ENCODE data around the gene SPAG16. TPM values are rescaled to one million over a fixed set of nuclear protein-coding genes. Genes with fewer than 3 reads are reported as not detected.

Gene SPAG16
- total RNA-seq, 2 donors from 2014 or later, result 8.2 to 9.0 TPM

DNA sequence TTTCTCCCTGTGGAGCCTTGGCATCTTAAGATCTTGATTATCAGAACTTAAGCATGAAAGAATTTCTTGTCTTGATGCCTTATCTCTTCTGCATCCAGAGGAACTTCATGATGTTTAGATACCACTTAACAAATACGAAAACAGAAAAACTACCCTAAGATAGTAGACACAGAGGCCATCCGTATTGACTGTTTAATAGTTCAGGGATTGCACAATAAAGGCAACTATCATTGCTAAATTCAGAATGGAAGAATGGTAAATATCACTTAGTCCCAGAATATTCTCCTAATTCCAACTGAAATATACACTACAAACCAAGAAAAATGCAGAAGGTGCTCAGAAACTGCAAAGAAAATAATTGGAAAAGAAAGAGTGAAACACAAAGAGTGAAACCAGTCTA lies 912.0 kb downstream of the SPAG16 start:
- no peaks in the 10 kb centered on the region for H3K4me1 Mint-ChIP-seq (ENCODE audit: low read depth)
- H3K27me3 Mint-ChIP-seq (ENCODE audit: low read depth), result no peaks in the 10 kb centered on the region
- no peak overlapping the region for H3K27ac Mint-ChIP-seq
- DNase-seq (no peak), ATAC-seq (replicated peaks in 1 of 2) (no peak)
- H3K4me3 Mint-ChIP-seq, result no peak overlapping the region
- H3K9me3 Mint-ChIP-seq, result no peaks in the 10 kb centered on the region
- H3K36me3 Mint-ChIP-seq (ENCODE audit: insufficient read depth in 2 of 2), result no peaks in the 10 kb centered on the region

DNA sequence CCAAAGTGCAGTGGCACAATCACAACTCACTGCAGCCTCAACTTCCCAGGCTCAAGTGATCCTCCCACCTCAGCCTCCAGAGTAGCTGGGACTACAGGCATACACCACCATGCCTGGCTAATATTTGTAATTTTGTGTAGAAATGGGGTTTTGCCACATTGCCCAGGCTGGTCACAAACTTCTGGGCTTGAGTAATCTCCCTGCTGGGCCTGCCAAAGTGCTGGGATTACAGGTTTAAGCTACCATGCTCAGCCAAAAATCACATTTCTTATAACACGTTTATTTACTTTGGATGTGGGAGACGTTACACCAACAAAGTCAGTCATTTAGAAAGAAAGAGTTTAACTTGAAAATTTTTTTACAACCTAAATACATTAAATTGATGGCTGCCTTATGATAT lies 917.6 kb downstream of the SPAG16 start:
- no peak overlapping the region for H3K4me3 Mint-ChIP-seq
- H3K27ac Mint-ChIP-seq, result no peak overlapping the region
- H3K36me3 Mint-ChIP-seq (ENCODE audit: insufficient read depth in 2 of 2), result no peaks in the 10 kb centered on the region
- DNase-seq (no peak), ATAC-seq (replicated peaks in 1 of 2) (no peak)
- no peaks in the 10 kb centered on the region for H3K4me1 Mint-ChIP-seq (ENCODE audit: low read depth)
- H3K27me3 Mint-ChIP-seq (ENCODE audit: low read depth), result no peaks in the 10 kb centered on the region
- peaks cover 5% of the 10 kb centered on the region in 2 donors for H3K9me3 Mint-ChIP-seq

DNA sequence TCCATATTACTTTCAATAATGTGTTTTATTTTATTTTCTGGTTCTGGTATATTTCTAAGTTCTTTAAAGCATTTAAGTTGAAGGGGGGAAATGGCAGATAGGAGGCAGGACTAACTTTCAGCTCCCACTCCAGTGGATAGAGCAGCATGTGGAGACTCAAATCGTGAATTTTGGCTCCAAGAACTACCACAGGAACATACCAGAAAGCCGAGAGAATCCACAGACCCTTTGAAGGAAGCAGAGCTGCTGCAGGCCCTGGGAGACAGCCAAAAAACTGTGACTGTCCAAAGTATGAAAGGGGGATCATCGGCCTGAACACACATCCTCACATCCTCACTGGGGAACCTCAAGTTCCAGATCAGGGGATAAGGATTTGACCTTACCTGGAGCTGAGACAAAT lies 919.0 kb downstream of the SPAG16 start:
- Mint-ChIP-seq H3K27ac (no peak overlapping the region), H3K9me3 (peaks cover 5% of the 10 kb centered on the region in 2 donors), H3K36me3 (ENCODE audit: insufficient read depth in 2 of 2) (no peaks in the 10 kb centered on the region), H3K27me3 (ENCODE audit: low read depth) (no peaks in the 10 kb centered on the region), H3K4me1 (ENCODE audit: low read depth) (no peaks in the 10 kb centered on the region), H3K4me3 (no peak overlapping the region)
- DNase-seq (no peak), ATAC-seq (replicated peaks in 1 of 2) (no peak)

DNA sequence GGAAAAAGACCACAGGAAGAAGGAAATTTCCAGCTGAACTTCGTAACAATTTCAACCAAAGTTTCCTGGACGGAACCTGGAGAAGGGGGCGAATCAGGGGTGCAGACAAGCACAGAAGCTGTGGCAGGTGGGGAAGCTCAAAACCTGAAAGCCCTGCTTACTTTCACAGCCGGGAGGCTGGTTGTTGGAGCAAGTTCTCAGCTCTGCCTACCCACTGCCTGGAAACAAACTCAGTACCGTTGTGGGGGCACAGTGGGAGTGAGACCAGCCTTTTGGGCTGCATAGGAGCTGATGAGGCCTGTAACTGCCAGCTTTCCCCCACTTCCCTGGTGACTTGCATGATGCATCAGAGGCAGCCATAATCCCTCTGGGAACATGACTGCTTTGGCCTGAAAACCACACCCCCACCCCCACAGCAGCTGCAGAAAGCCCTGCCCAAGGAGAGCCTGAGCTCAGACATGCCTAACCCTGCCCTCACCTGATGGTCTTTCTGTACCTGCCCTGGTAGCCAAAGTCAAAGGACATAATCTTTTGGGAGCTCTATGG lies 919.6 kb downstream of the SPAG16 start:
- Mint-ChIP-seq H3K4me1 (ENCODE audit: low read depth) (no peaks in the 10 kb centered on the region), H3K27me3 (ENCODE audit: low read depth) (no peaks in the 10 kb centered on the region), H3K9me3 (peaks cover 5% of the 10 kb centered on the region in 2 donors), H3K27ac (no peak overlapping the region), H3K36me3 (ENCODE audit: insufficient read depth in 2 of 2) (no peaks in the 10 kb centered on the region), H3K4me3 (no peak overlapping the region)
- ATAC-seq (replicated peaks in 1 of 2), result no peak
- DNase-seq, result no peak

DNA sequence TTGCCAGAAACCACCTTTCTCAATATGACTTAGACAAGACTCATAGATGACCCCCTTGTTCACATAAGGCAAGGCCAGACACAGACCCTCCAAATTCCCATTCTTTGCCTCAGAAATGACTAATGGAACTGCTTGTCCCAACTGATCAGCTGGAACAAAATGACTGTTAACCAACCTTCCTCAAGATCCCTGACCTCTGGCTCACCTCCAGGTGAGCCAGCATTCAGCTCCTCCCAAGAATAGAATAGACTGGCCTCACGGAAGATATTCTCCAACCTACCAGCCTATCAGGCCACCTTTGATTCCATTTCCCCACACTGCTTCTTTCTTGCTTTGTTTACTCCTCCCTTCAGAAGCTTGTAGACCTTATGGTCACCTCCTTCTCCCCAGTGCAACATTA lies 930.8 kb downstream of the SPAG16 start:
- Mint-ChIP-seq H3K36me3 (ENCODE audit: insufficient read depth in 2 of 2) (no peaks in the 10 kb centered on the region), H3K27ac (no peak overlapping the region), H3K27me3 (ENCODE audit: low read depth) (no peaks in the 10 kb centered on the region), H3K4me1 (ENCODE audit: low read depth) (no peaks in the 10 kb centered on the region), H3K4me3 (no peak overlapping the region), H3K9me3 (no peaks in the 10 kb centered on the region)
- ATAC-seq (replicated peaks in 1 of 2) (no peak), DNase-seq (no peak)

DNA sequence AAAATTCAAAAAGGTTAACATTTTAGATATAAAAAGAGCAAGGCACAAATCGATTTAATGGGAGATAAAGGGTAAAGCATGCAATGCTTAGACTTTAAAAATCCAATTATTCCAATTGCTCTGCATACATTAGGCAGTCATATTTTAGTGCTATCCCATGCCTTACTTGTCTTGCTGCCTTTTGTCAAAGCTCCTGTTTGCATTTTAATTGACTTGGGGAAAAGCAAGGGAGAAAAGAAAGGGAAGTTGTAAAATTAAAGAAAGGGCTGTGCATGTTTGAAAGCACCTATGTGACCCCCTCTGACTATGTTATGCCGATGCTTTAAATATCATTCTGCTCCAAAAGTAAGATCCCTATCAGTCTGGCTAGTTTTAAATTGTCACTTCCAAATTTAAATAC lies 932.9 kb downstream of the SPAG16 start:
- H3K4me3 Mint-ChIP-seq, result no peak overlapping the region
- ATAC-seq (replicated peaks in 1 of 2) (no peak), DNase-seq (no peak)
- H3K36me3 Mint-ChIP-seq (ENCODE audit: insufficient read depth in 2 of 2), result no peaks in the 10 kb centered on the region
- H3K27me3 Mint-ChIP-seq (ENCODE audit: low read depth), result no peaks in the 10 kb centered on the region
- H3K4me1 Mint-ChIP-seq (ENCODE audit: low read depth), result no peaks in the 10 kb centered on the region
- no peak overlapping the region for H3K27ac Mint-ChIP-seq
- H3K9me3 Mint-ChIP-seq, result no peaks in the 10 kb centered on the region

DNA sequence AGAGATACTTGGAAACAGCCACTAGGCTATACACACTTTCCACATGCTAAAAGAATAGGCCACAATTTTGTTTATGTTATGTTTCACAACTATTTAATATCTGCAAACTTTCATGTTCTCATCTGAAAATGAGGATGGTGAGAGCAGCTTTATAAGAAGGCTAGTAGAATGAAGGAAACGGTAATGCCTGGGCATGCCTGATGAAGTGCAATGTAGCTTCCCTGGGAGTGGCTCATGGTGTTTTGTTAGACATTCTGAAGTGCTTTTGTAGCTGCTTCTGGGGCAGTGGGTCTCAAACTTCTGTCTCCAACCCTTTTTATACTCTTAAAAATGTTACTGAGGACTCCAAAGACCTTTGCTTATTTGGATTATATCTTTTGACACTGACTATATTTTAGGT lies 933.3 kb downstream of the SPAG16 start:
- no peaks in the 10 kb centered on the region for H3K36me3 Mint-ChIP-seq (ENCODE audit: insufficient read depth in 2 of 2)
- H3K4me3 Mint-ChIP-seq, result no peak overlapping the region
- DNase-seq (no peak), ATAC-seq (replicated peaks in 1 of 2) (no peak)
- no peaks in the 10 kb centered on the region for H3K27me3 Mint-ChIP-seq (ENCODE audit: low read depth)
- no peak overlapping the region for H3K27ac Mint-ChIP-seq
- H3K9me3 Mint-ChIP-seq, result no peaks in the 10 kb centered on the region
- no peaks in the 10 kb centered on the region for H3K4me1 Mint-ChIP-seq (ENCODE audit: low read depth)

DNA sequence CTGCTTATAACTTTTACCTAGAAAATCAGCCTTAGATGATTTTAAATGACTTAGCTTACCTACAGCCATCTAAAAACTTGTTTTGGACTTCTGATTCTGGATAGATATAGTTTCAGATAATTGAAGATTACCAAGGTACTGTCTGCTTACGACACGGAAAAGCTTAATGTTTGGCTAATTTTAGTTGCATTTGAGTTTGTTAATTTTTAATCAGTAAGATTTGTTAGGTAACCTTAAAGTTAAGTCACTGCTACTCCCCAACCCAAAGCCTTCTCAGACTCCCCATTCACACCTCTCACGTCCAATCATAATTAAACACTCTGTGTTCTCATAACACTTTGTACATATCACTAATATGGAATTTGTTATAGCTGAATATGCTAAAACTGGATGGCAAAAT lies 936.0 kb downstream of the SPAG16 start:
- Mint-ChIP-seq H3K9me3 (peaks cover 0 to 2% of the 10 kb centered on the region in 2 donors), H3K27ac (no peak overlapping the region), H3K36me3 (ENCODE audit: insufficient read depth in 2 of 2) (no peaks in the 10 kb centered on the region), H3K4me3 (no peak overlapping the region), H3K4me1 (ENCODE audit: low read depth) (no peaks in the 10 kb centered on the region), H3K27me3 (ENCODE audit: low read depth) (no peaks in the 10 kb centered on the region)
- DNase-seq, result no peak
- ATAC-seq (replicated peaks in 1 of 2), result no peak

DNA sequence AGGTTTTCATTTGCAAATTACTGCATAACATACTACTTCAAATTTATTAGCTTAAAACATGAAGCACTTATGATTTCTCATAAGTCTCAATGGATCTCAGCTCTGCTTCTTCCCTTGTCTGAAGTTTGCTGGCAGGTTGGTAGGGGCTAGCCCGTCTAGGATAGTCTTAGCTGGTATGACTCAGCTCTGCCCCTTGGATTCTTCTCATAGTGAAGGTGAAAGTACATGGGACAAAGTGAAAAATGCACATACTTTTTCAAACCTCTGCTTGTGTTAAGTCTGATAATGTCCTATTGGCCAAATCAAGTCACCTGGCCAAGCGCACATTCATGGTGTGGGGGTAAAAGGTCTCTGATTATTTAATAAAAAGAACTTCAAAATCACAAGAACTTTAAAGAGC lies 941.8 kb downstream of the SPAG16 start:
- Mint-ChIP-seq H3K36me3 (ENCODE audit: insufficient read depth in 2 of 2) (no peaks in the 10 kb centered on the region), H3K27me3 (ENCODE audit: low read depth) (no peaks in the 10 kb centered on the region), H3K4me1 (ENCODE audit: low read depth) (no peaks in the 10 kb centered on the region), H3K4me3 (no peak overlapping the region), H3K27ac (no peak overlapping the region), H3K9me3 (peaks cover 0 to 2% of the 10 kb centered on the region in 2 donors)
- ATAC-seq (replicated peaks in 1 of 2) (no peak), DNase-seq (no peak)

DNA sequence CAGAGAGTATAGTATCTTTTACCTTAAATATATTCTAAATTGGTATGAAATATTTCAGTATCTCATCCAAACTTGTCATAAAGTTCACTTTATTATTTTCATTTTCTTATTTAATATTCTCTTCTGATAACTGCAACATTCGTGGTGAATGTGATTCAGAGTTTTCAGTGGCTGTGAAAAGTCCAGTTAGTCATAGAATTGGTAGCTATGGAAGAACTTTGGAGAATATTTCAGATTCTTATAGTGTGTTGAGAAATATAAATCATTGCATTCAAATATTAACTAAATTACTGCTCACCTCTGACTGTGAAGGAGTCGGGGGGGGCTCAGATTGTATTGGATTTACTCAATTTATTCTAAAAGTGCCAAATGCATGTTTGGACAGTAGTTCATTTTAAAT lies 948.0 kb downstream of the SPAG16 start:
- no peak overlapping the region for H3K4me3 Mint-ChIP-seq
- H3K36me3 Mint-ChIP-seq (ENCODE audit: insufficient read depth in 2 of 2), result no peaks in the 10 kb centered on the region
- H3K27me3 Mint-ChIP-seq (ENCODE audit: low read depth), result no peaks in the 10 kb centered on the region
- no peaks in the 10 kb centered on the region for H3K4me1 Mint-ChIP-seq (ENCODE audit: low read depth)
- ATAC-seq (replicated peaks in 1 of 2), result no peak
- no peak for DNase-seq
- no peak overlapping the region for H3K27ac Mint-ChIP-seq
- peaks cover 0 to 2% of the 10 kb centered on the region in 2 donors for H3K9me3 Mint-ChIP-seq

DNA sequence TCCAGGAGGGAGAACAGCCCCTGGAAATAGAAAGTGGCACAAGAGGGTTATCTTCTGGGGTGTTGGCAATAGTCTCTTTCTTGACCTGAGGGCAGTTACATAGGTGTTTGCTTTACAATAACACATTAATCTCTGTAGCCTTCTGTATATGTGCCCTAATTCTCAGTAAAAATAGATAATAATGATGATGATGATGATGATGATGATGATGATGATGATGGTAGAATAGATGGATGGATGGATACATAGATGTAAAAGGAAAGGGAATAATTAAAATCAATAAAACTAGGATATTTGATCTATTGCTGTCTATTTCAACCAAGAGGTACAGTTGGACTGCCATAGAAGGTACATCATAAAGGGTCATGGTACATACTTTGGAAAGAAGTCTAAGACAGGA lies 948.9 kb downstream of the SPAG16 start:
- no peak overlapping the region for H3K4me3 Mint-ChIP-seq
- no peaks in the 10 kb centered on the region for H3K27me3 Mint-ChIP-seq (ENCODE audit: low read depth)

DNA sequence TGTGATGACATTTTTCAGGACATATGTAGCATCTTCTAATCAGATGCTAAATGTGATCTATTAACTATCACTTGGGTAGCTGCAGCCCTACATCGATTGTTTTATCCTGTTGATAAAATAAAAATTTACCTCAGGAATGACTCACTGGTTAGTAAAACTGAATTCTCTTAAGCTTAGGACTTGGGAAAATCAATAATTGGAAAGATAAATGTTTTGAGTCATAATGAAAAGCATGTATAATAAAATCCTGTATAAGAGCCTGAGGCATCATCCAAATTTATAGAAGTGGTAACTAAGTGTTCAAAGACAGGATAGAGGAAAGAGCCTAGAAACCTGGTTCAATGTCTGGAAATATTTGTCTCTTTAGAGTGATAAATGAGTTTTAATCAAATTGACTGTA lies 958.5 kb downstream of the SPAG16 start:
- H3K9me3 Mint-ChIP-seq, result peaks cover 0 to 2% of the 10 kb centered on the region in 2 donors
- no peaks in the 10 kb centered on the region for H3K27me3 Mint-ChIP-seq (ENCODE audit: low read depth)
- no peak overlapping the region for H3K27ac Mint-ChIP-seq
- no peak for DNase-seq
- H3K36me3 Mint-ChIP-seq (ENCODE audit: insufficient read depth in 2 of 2), result no peaks in the 10 kb centered on the region
- H3K4me1 Mint-ChIP-seq (ENCODE audit: low read depth), result no peaks in the 10 kb centered on the region
- H3K4me3 Mint-ChIP-seq, result no peak overlapping the region
- ATAC-seq (replicated peaks in 1 of 2), result no peak

More for the DNA sequence above, 948.9 kb downstream of the SPAG16 start:
- Mint-ChIP-seq H3K9me3 (peaks cover 0 to 2% of the 10 kb centered on the region in 2 donors), H3K4me1 (ENCODE audit: low read depth) (no peaks in the 10 kb centered on the region), H3K36me3 (ENCODE audit: insufficient read depth in 2 of 2) (no peaks in the 10 kb centered on the region), H3K27ac (no peak overlapping the region)
- DNase-seq, result no peak
- no peak for ATAC-seq (replicated peaks in 1 of 2)

DNA sequence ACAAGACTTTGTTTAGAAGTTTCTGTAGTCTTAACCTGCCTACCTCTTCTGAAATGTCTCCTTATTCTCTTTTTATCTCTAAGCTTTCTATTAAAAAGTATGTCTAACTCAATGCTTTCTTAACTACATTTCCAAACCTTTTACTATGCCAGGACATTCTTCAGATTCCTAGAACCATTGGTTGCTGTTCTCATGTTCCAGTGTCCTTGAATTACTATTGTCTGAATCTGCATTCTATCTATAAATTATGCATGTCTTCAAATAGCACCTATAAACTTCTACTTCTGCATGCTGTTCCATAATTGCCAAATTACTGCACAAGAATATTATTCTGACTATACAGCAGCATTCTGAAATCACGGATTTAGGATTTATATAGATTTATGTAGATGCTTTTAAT lies 960.6 kb downstream of the SPAG16 start:
- H3K27me3 Mint-ChIP-seq (ENCODE audit: low read depth), result no peaks in the 10 kb centered on the region
- H3K9me3 Mint-ChIP-seq, result peaks cover 2% of the 10 kb centered on the region in 2 donors
- H3K4me1 Mint-ChIP-seq (ENCODE audit: low read depth), result no peaks in the 10 kb centered on the region
- DNase-seq (no peak), ATAC-seq (replicated peaks in 1 of 2) (no peak)
- no peaks in the 10 kb centered on the region for H3K36me3 Mint-ChIP-seq (ENCODE audit: insufficient read depth in 2 of 2)
- no peak overlapping the region for H3K4me3 Mint-ChIP-seq
- H3K27ac Mint-ChIP-seq, result no peak overlapping the region

DNA sequence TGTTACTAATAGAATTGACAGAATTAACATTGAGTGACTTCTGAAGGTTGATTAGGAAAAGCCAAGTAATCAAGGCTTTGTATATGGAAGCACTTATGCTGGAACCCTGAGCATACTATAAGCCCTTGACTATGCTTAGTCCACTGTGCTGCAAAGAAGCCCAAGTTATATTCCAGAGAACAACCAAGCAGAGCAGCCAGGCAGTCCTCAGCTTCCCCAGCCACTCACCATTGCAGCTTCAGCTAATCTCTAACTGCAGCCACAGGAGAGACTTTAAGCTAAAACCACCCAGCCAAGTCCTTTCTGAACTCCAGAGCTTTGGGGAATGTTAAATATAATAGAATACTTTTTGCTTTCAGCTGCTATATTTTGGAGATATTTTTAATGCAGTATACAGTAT lies 962.2 kb downstream of the SPAG16 start:
- H3K4me1 Mint-ChIP-seq (ENCODE audit: low read depth), result no peaks in the 10 kb centered on the region
- ATAC-seq (replicated peaks in 1 of 2) (no peak), DNase-seq (no peak)
- no peaks in the 10 kb centered on the region for H3K27me3 Mint-ChIP-seq (ENCODE audit: low read depth)
- H3K36me3 Mint-ChIP-seq (ENCODE audit: insufficient read depth in 2 of 2), result no peaks in the 10 kb centered on the region
- H3K27ac Mint-ChIP-seq, result no peak overlapping the region
- H3K4me3 Mint-ChIP-seq, result no peak overlapping the region
- peaks cover 2% of the 10 kb centered on the region in 2 donors for H3K9me3 Mint-ChIP-seq
